ENCODE results near the gene DLGAP3. TPM values are rescaled to one million over a fixed set of nuclear protein-coding genes. Genes with fewer than 3 reads are reported as not detected.

DLGAP3 gene
- total RNA-seq, 1 donor from 2014 or later, result 0.21 TPM

DNA sequence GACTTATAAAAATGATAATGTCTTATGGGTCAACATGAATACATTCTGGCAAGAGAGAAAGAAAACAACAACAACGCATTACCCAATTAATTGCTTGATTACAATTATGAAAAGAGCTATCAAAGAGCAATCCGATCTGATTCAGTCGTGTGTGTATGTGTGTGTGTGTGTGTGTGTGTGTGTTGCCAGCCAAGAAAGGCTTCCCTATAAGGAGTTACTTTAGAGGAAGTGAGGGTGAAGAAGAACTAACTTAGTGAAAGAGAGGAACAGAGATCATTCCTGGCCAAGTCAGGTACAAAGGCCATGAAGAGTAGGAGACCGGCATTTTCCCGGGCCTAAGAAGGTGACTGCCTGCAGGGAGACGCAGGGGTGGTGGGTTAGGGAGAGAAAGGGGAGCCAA lies 46.3 kb upstream of the DLGAP3 start:
- H3K36me3 Mint-ChIP-seq (ENCODE audit: unreplicated experiment), result peaks cover 3% of the 10 kb centered on the region
- H3K9me3 Mint-ChIP-seq (ENCODE audit: unreplicated experiment), result no peaks in the 10 kb centered on the region
- no peak overlapping the region for H3K27ac Mint-ChIP-seq (ENCODE audit: unreplicated experiment)
- no peak overlapping the region for H3K4me3 Mint-ChIP-seq (ENCODE audit: unreplicated experiment)
- no peak for DNase-seq (ENCODE audit: extremely low spot score, unreplicated experiment)
- H3K4me1 Mint-ChIP-seq (ENCODE audit: unreplicated experiment), result no peaks in the 10 kb centered on the region
- H3K27me3 Mint-ChIP-seq (ENCODE audit: unreplicated experiment), result peaks cover 8% of the 10 kb centered on the region
- TF ChIP-seq, protein P1, sequence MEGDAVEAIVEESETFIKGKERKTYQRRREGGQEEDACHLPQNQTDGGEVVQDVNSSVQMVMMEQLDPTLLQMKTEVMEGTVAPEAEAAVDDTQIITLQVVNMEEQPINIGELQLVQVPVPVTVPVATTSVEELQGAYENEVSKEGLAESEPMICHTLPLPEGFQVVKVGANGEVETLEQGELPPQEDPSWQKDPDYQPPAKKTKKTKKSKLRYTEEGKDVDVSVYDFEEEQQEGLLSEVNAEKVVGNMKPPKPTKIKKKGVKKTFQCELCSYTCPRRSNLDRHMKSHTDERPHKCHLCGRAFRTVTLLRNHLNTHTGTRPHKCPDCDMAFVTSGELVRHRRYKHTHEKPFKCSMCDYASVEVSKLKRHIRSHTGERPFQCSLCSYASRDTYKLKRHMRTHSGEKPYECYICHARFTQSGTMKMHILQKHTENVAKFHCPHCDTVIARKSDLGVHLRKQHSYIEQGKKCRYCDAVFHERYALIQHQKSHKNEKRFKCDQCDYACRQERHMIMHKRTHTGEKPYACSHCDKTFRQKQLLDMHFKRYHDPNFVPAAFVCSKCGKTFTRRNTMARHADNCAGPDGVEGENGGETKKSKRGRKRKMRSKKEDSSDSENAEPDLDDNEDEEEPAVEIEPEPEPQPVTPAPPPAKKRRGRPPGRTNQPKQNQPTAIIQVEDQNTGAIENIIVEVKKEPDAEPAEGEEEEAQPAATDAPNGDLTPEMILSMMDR (IDR thresholded peaks at IDR 0.05), result no peak

DNA sequence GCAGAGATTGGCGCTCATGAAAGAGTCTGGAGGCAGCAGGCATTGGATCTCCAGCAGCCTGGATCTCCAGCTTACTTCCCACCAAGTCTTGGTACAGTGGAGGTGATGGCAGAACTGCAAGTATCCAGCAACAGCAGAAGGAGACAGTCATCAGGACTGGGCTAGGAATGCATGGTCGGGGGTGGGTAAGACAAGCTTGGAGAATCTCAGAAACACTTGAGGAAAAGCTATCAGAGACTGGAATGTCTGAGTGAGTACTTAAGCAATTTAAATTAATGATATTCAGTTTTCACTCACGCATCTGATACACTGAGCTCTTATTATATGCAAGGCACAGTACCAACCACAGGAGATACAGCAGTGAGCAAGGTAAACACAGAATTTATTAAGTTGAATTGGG lies 45.9 kb upstream of the DLGAP3 start:
- DNase-seq (ENCODE audit: extremely low spot score, unreplicated experiment), result no peak
- Mint-ChIP-seq H3K4me1 (ENCODE audit: unreplicated experiment) (no peaks in the 10 kb centered on the region), H3K9me3 (ENCODE audit: unreplicated experiment) (no peaks in the 10 kb centered on the region), H3K36me3 (ENCODE audit: unreplicated experiment) (peaks cover 3% of the 10 kb centered on the region), H3K27ac (ENCODE audit: unreplicated experiment) (no peak overlapping the region), H3K27me3 (ENCODE audit: unreplicated experiment) (peaks cover 8% of the 10 kb centered on the region), H3K4me3 (ENCODE audit: unreplicated experiment) (no peak overlapping the region)
- TF ChIP-seq, protein P1 (IDR thresholded peaks at IDR 0.05), result no peak

DNA sequence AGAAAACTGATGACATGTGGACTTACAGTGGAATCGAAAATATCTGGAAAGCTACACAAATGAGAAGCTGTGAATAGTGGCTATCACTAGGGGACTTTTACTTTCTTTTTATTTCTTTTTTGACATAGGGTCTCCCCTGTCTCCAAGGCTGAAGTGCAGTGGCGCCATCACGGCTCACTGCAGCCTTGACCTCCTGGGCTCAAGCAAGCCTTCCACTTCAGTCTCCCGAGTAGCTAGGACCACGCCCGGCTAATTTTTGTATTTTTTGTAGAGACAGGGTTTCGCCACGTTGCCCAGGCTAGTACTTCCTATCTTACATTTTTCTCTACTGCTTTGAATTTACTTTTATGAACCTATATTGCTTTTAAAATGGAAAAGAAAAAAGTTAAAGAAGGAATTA lies 45.2 kb upstream of the DLGAP3 start:
- no peak overlapping the region for H3K4me3 Mint-ChIP-seq (ENCODE audit: unreplicated experiment)
- TF ChIP-seq, protein P1 (IDR thresholded peaks at IDR 0.05), result no peak

DNA sequence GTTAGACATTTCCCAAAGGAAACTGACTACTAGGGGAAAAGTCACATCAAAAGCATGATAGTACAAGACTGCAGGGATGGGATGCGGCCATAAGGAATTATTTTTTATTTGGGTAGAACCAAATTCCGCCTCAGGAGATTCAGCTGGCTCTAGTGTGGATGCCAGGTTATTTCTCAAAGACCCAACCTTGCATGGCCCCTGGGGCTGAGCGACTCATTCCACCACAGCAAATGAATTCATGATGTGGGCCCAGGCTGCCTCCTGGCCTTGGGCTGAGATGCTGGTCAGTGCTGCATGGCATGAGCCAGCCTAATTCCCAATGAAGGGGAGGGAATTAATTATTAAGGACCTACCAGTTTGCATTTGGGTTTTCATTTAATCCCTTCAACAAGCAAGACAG lies 43.9 kb upstream of the DLGAP3 start:
- no peak for DNase-seq (ENCODE audit: extremely low spot score, unreplicated experiment)
- Mint-ChIP-seq H3K36me3 (ENCODE audit: unreplicated experiment) (peaks cover 3% of the 10 kb centered on the region), H3K9me3 (ENCODE audit: unreplicated experiment) (no peaks in the 10 kb centered on the region), H3K27ac (ENCODE audit: unreplicated experiment) (no peak overlapping the region), H3K27me3 (ENCODE audit: unreplicated experiment) (peaks cover 8% of the 10 kb centered on the region), H3K4me3 (ENCODE audit: unreplicated experiment) (no peak overlapping the region), H3K4me1 (ENCODE audit: unreplicated experiment) (no peaks in the 10 kb centered on the region)
- TF ChIP-seq, protein P1 (IDR thresholded peaks at IDR 0.05), result no peak

More for the DNA sequence above, 45.2 kb upstream of the DLGAP3 start:
- Mint-ChIP-seq H3K9me3 (ENCODE audit: unreplicated experiment) (no peaks in the 10 kb centered on the region), H3K36me3 (ENCODE audit: unreplicated experiment) (peaks cover 3% of the 10 kb centered on the region), H3K27ac (ENCODE audit: unreplicated experiment) (no peak overlapping the region), H3K4me1 (ENCODE audit: unreplicated experiment) (no peaks in the 10 kb centered on the region), H3K27me3 (ENCODE audit: unreplicated experiment) (peaks cover 8% of the 10 kb centered on the region)
- no peak for DNase-seq (ENCODE audit: extremely low spot score, unreplicated experiment)

DNA sequence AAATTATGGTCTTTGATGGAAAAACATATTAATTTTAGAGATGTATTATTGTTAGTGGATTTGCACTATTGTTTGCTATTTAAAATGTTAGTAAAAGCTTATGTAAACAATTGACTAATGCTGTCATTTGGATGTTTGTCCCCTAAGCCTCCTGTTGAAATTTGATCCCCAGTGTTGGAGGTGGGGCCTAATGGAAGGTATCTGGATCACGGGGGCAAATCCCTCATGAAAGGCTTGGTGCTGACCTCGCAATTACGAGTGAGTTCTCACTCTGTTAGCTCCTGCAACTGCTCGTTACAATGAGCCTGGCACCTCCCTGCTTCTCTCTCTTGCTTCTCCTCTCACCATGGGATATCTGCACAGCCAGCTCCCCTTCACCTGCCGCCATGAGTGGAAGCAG lies 41.4 kb upstream of the DLGAP3 start:
- TF ChIP-seq, protein P1 (IDR thresholded peaks at IDR 0.05), result no peak
- Mint-ChIP-seq H3K36me3 (ENCODE audit: unreplicated experiment) (no peaks in the 10 kb centered on the region), H3K4me3 (ENCODE audit: unreplicated experiment) (no peak overlapping the region), H3K4me1 (ENCODE audit: unreplicated experiment) (no peaks in the 10 kb centered on the region), H3K9me3 (ENCODE audit: unreplicated experiment) (no peaks in the 10 kb centered on the region), H3K27me3 (ENCODE audit: unreplicated experiment) (peaks cover 14% of the 10 kb centered on the region), H3K27ac (ENCODE audit: unreplicated experiment) (no peak overlapping the region)
- DNase-seq (ENCODE audit: extremely low spot score, unreplicated experiment), result no peak

Data from osteocyte (in vitro differentiated cells).